Measurements from ENCODE around the gene ALDH3A2. TPM values are rescaled to one million over a fixed set of nuclear protein-coding genes. Genes with fewer than 3 reads are reported as not detected.

The ALDH3A2 gene
- total and polyA plus RNA-seq, 2 of the 8 experiments (the other 6 are each of a cell fraction or from before 2014, with no cell fraction given) = 20.6 to 72.9 TPM

GRCh38 chr17:19676896-19677295 lies 28.3 kb downstream of the ALDH3A2 start:
- no peak overlapping the region for H2BK20ac ChIP-seq (ENCODE audit: low read length)
- H4K8ac ChIP-seq (ENCODE audit: extremely low read depth, insufficient read depth, low read length) = no peak overlapping the region
- H3K18ac ChIP-seq (ENCODE audit: extremely low read depth, low read length) = no peak overlapping the region
- H2BK12ac ChIP-seq (ENCODE audit: low read depth, low read length) = no peak overlapping the region
- H3K79me1 ChIP-seq (ENCODE audit: low read depth, low read length) = no peaks in the 10 kb centered on the region; the same call in 1 of the 2 replicates
- H2BK5ac ChIP-seq (ENCODE audit: low read depth, low read length) = no peak overlapping the region
- no peak overlapping the region for H3K4me2 ChIP-seq (ENCODE audit: insufficient read depth in 1 of 2, low read depth in 2 of 2, low read length in 2 of 2)
- no peak overlapping the region for H3K14ac ChIP-seq (ENCODE audit: insufficient read length)
- H3K27ac ChIP-seq (ENCODE audit: low read depth, low read length) = no peak overlapping the region
- peaks cover 0 to 2% of the 10 kb centered on the region in 2 experiments for H4K20me1 ChIP-seq (replicated peaks in 1 of 2; ENCODE audit: control insufficient read depth in 1 of 2, insufficient read depth in 2 of 2, low read length in 2 of 2)
- no peak overlapping the region for H3K56ac ChIP-seq (replicated peaks; ENCODE audit: insufficient read length, low read depth, low read length)
- FAIRE-seq (no peak), DNase-seq (ENCODE audit: low read depth in 1 of 2, low spot score in 2 of 2) (no peak)
- POLR2A ChIA-PET (ENCODE audit: partially characterized antibody) = no interaction called here
- no peaks in the 10 kb centered on the region for H3K23me2 ChIP-seq (ENCODE audit: low read depth, low read length)
- no peak overlapping the region for H4K5ac ChIP-seq (ENCODE audit: insufficient read length, low read depth, low read length)
- H3K27me3 ChIP-seq (replicated peaks in 1 of 4; ENCODE audit: control insufficient read depth in 3 of 4, extremely low read depth in 1 of 4, insufficient read depth in 3 of 4, low read length in 3 of 4) = no peaks in the 10 kb centered on the region; a peak in 1 of 7 replicates
- H3K9ac ChIP-seq (replicated peaks in 1 of 4; ENCODE audit: extremely low read depth in 1 of 4, low read depth in 3 of 4, low read length in 3 of 4) = no peak overlapping the region
- CTCF ChIA-PET (ENCODE audit: partially characterized antibody) = interaction anchor here (1.0 kb wide), 1 partner anchor 68 kb away, joined by 3 read pairs; no protein-coding TSS in a partner anchor
- H3K4me3 ChIP-seq (ENCODE audit: extremely low read depth in 1 of 4, insufficient read depth in 2 of 4, low read depth in 3 of 4, low read length in 4 of 4) = no peak overlapping the region
- peaks cover 5 to 63% (median 26%) of the 10 kb centered on the region in 4 experiments; a peak in 7 of 8 replicates for H3K36me3 ChIP-seq (ENCODE audit: control insufficient read depth in 2 of 4, insufficient read depth in 4 of 4, low read length in 3 of 4)
- no peak overlapping the region for H2BK120ac ChIP-seq (replicated peaks; ENCODE audit: low read depth, low read length)
- H3K79me2 ChIP-seq (ENCODE audit: control insufficient read depth in 1 of 2, insufficient read depth in 2 of 2, low read length in 2 of 2) = no peaks in the 10 kb centered on the region
- no peak overlapping the region for H3K23ac ChIP-seq (ENCODE audit: insufficient read length)
- peaks cover 29 to 42% of the 10 kb centered on the region in 2 experiments for H3K9me3 ChIP-seq (ENCODE audit: insufficient read depth in 2 of 2, low read depth in 1 of 2, low read length in 1 of 2)
- no peak overlapping the region for H4K91ac ChIP-seq (replicated peaks; ENCODE audit: insufficient read length, low read length)
- H3K4me1 ChIP-seq (replicated peaks in 1 of 4; ENCODE audit: control insufficient read depth in 3 of 4, insufficient read depth in 4 of 4, low read length in 3 of 4) = no peaks in the 10 kb centered on the region
- no peak overlapping the region for H2AK5ac ChIP-seq (ENCODE audit: low read depth, low read length)
- no peak overlapping the region for H2BK15ac ChIP-seq (ENCODE audit: low read length)
- no peak overlapping the region for H2AFZ ChIP-seq (ENCODE audit: low read length)
- WGBS, 2 experiments (ENCODE audit: extremely low coverage in 1 of 2, insufficient coverage in 1 of 2, insufficient read length in 1 of 2, insufficient replicate concordance in 2 of 2, low coverage in 1 of 2, low lambda C conversion rate in 2 of 2, missing lambda C conversion rate in 1 of 2) = 93% methylated on average over 4 of the region's 4 CpGs; no CpG with 5 or more reads in 1 of the 2 experiments
- no peak overlapping the region for H3K4ac ChIP-seq (replicated peaks; ENCODE audit: insufficient read length, low read depth, low read length)
- TF ChIP-seq EZH2 (IDR thresholded peaks at IDR 0.05; ENCODE audit: low read depth, low read length, severe bottlenecking) (no peak), CREB1 (IDR thresholded peaks at IDR 0.05) (no peak), BACH1 (IDR thresholded peaks at IDR 0.05; ENCODE audit: low read length) (no peak), POU5F1 (IDR thresholded peaks at IDR 0.05; ENCODE audit: low read depth, low read length) (no peak), SP4 (IDR thresholded peaks at IDR 0.05; ENCODE audit: low read length) (no peak), RFX5 (IDR thresholded peaks at IDR 0.05; ENCODE audit: borderline replicate concordance, low read depth, low read length) (no peak), CTCF (IDR thresholded peaks at IDR 0.05; ENCODE audit: control extremely low read depth in 1 of 3, insufficient read depth in 1 of 3, low read depth in 1 of 3, low read length in 3 of 3) (no peak), GABPA (IDR thresholded peaks at IDR 0.05; ENCODE audit: borderline replicate concordance, insufficient read depth, low read length) (no peak)

All from H1 (cell line).